ENCODE data around the gene IFT122.

- TF ChIP-seq EP300 (IDR thresholded peaks at IDR 0.05): no peak
- no peak for TF ChIP-seq POLR2AphosphoS5 (IDR thresholded peaks at IDR 0.05)
- TF ChIP-seq POLR2A (IDR thresholded peaks at IDR 0.05): no peak
Measured at GRCh38 chr3:129500334-129500658, 60.3 kb downstream of the IFT122 start.
